ENCODE results near the gene FAF2.
"Not testable (repeated sequence)": the region's sequence is repeated elsewhere in the genome, so short reads cannot be mapped to it uniquely, and the experiment has no call there.

FAF2 gene

DNA sequence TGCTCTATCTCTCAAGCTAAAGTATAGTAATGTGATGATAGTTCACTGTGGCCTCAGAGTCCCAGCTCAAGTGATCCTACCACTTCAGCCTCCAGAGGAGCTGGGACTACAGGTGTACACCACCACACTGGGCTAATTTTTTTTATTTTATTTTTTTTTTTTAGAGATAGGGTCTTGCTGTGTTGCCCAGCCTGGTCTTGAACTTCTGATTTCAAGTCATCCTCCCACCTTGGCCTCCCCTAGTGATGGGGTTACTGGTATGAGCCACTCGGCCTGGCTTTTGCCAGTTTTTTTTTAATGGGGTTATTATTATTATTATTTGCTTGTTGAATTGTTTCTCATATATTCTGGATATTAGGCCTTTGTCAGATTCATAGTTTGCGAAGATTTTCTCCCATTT lies 13.2 kb downstream of the FAF2 start:
- no peak for DNase-seq

DNA sequence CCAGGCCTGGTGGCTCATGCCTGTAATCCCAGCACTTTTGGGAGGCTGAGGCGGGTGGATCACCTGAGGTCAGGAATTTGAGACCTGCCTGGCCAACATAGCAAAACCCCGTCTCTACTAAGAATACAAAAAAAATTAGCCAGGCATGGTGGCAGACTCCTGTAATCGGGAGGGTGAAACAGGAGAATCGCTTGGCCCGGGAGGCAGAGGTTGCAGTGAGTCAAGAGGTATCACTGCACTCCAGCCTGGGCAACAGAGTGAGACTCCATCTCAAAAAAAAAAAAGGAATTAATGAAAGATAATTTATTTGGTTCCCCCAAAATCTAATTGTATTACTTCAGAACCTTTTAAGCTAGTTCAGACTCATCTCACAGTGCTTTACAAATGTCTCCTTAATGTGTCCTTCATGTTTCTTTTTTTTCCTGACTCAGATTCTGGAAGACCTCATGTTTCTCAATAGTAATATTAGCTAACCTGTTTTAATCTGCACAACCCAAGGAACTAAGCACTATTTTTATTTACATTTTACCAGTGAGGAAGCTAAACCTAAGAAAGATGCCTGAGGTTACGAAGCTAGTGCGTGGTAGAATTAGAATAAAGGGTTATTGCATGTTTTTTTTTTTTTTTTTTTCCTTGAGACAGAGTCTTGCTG lies 15.1 kb downstream of the FAF2 start:
- no peak for DNase-seq

DNA sequence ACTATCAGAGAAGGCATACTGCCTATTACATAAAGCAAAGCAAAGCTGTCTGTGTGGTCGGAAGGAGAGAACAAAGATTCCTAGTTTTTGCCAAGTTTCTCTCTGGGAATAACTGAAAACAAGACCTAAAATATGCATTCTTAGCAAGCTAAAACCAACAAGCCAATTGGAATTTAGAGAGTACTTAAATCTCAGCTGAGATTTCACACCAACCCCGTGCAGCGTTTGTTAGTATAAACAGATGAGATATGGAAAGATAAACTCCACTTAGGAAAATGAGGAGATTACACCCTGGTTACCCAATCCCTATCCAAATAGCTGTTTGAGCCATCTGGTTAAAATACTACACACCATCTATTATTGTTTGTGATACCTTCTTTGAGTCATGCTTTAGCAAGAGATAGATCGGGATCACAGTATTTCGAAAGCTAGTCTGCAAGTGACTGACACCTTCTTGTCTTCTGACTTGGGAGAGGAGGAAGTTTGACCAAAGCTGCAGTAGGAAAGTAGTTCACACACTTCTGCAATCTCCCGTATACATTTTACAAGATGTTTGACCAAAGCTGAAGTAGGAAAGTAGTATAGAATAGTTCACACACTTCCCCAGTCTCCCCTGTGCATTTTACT lies 18.2 kb downstream of the FAF2 start:
- no peak for DNase-seq

DNA sequence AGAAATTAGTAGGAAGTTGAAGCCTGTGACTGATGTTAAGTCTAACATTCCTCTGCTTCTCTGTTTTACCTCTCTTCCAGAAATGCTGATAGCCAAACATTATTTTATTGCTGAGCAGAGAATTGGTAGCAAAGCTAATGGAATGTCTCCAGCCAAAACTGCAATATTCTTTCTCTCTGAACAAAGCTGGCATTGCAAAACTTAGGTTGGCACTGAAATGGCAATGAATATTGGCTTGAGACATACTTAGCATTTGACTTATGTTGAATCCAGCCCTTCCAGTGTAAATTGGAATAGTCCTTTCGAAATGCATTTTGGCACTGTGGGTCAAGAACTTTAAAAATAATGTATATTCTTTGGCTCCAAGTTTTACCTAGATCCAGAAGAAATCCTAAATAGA lies 21.1 kb downstream of the FAF2 start:
- no peak for DNase-seq

DNA sequence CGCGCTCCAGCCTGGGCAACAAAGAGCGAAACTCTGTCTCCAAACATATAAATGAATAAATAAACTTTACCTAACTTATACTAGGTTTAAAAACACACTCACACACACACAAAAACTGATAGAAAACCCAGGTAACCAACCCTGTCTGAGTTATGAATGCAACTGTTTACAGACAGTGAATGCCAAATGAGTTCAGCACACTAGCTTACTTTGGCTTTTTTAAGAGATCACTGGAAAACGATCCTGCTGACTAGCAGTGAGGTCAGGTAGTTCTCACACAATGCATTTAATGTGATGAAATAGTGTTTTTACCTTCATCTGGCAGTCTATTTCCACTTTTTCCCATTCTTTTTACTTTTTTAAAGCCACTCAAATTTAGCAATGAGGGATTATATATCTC lies 22.4 kb downstream of the FAF2 start:
- no peak for DNase-seq

DNA sequence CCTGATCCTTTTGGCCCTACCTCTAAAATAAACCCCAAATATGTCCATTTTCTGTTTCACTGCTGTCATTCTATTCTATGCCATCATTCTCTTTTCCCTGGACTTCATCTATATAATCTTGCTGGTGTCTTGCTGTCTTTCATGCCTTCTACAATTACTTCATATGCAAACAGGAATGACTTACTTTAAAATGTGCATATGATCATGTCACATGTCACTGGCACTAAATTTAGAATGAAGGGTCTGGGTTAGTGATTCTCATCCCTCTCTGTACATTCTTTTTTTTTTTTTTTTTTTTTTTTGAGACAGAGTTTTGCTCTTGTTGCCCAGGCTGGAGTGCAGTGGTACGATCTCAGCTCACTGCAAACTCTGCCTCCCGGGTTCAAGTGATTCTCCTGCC lies 22.9 kb downstream of the FAF2 start:
- DNase-seq, result no peak

DNA sequence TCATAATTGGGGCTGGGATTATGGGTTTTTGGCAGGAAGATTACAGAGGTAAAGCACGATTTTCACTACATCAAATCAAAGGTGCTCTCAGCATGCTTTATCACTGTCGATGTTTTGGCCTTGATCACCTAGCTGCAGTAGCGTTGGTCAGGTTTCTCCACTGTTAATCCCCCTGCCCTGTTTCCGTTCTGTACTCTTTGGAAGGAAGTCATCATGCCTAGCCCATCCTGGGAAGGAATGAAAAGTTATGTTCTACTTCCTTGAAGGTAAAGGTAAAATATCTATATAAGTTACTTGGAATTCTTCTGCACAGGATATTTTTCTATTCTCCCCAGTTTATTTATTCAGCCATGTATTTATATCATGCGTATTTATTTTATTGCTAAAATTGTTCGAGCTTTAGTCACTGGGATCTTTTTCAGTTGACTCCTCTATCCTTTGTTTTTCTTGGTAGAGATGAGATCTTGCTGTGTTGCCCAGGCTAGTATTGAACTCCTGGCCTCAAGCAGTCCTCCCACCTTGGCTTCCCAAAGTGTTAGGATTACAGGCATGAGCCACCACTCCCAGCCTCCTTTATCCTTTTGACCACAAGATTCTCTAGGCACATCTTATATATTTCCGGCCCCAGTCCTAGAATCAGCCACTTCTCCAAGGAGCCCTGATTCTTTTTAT lies 25.3 kb downstream of the FAF2 start:
- DNase-seq, result no peak

DNA sequence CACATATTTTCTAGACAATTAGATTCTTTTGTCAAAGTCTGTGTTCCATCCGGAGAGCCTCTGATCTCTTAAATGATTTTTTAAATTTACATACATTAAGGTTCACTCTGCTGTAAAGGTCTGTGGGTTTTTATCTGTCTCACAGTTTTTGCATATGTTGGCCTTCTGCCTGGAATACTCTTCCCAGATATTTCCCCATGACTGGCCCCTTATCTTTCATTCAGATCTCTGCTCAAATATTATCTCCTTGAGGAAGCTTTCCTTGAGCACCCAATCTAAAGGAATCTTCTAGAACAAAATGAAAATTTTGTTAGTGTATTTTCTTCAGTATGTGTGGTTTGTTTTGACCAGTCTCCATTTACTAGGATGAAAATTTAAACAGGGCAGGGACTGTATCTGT lies 26.3 kb downstream of the FAF2 start:
- no peak for DNase-seq

DNA sequence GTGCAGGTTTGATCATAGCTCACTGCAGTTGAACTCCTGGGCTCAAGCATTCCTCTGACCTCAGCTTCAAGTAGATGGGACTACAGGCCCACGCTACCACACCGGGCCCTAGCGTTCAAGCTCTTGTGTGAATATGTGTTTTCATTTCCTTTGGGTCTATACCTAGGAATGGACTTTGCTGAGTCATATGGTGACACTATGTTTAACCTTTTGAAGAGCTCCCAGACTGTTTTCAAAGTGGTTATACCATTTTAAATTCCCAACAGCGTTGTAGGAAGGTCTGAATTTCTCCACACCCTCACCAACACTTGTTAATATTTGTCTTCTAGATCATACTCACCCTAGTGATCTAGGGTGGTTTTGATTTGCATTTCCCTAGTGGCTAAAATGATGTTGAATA lies 33.5 kb downstream of the FAF2 start:
- peak in 1 of 2 experiments; percentile 4 for DNase-seq

DNA sequence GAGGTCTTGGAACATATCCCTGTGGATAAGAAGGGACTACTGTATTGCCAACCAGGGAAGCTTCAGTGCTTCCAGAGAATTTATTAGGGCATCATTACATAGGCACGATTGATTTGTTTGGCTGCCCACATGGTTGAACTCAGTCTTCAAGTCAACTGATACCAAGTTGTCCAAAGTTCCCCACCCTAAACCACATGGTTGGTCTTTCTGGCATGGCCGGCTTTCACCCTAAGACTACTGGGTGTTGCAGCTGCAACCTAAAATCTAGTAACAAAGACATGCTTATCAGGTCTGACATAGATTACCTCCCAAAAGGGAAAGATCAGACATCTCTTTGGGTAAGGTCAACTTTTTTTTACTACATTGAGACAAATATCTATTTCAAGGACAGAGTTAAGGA lies 37.0 kb downstream of the FAF2 start:
- no peak for DNase-seq

DNA sequence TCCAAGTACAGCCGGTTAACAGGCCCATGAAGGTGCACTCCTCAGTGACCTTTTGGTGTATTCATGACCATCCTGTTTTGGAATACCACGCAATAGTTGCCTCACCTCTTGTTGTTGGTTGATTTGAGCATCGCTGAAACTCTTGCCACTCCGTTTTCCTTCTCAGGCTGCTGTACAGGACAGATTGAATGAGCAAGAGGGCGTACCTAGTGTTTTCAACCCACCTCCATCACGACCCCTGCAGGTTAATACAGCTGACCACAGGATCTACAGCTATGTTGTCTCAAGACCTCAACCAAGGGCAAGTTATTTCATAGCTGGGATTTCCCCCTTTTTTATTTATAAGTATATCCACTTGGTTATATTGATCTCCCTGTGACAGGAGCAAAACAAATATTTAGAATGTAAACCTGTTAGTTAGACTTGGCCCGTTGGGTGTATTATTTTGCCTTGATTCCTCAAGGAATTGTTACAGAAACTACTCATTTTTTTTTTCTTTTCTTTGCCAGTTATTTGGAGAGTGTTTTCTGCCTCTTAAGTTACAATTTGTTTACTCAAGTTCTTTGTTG lies 38.1 kb downstream of the FAF2 start:
- no peak for DNase-seq

DNA sequence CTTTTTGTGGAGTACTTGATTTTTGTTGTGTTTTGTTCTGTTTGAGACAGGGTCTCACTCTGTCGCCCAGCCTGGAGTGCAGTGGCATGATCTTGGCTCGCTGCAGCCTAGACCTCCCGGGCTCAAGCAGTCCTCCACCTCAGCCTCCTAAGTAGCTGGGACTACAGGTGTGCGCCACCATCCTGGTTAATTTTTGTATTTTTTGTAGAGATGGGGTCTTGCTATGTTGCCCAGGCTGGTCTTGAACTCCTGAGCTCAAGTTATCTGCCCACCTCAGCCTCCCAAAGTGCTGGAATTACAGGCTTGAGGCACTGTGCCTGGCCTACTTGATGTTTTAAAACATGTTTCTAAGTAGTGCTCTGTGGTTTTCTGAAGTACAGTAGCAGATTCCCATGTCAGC lies 39.0 kb downstream of the FAF2 start:
- not testable (repeated sequence) for DNase-seq

DNA sequence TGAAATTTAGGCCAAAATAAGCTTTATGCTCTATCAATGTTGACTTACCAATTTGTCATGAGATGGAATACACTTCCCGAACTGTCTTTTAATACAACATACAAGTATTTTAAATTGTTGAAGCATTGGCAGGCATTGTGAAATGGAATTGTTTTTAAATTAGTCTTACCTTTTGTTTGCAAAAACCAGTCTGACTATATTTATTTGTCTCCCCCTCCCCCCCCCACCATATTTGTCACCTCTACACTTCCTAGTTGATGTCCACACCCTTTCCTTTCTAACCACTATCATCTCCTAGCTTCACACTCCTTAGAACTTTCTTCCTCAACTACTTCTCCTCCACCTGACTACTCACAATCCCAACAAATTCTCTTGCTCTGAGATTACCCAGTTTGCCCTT lies 40.9 kb downstream of the FAF2 start:
- no peak for DNase-seq

DNA sequence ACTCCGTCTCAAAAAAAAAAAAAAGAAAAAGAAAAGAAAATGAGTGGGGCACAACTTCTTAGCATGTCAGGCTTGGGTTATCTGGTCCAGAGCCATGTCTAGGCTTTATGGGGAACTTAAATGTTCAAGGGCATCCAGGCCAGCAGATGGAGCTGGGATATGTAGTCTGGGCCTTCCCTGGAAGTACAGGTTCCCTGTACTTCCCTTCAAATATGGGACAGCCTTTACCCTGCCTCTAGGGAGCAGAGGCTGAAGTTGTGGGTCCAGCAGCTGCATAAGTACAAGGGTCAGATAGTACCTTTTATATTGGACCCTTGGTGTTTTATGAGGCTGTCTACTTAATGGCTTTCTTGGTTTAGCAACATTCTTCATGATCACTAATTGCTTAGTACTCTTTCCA lies 42.1 kb downstream of the FAF2 start:
- no peak for DNase-seq

DNA sequence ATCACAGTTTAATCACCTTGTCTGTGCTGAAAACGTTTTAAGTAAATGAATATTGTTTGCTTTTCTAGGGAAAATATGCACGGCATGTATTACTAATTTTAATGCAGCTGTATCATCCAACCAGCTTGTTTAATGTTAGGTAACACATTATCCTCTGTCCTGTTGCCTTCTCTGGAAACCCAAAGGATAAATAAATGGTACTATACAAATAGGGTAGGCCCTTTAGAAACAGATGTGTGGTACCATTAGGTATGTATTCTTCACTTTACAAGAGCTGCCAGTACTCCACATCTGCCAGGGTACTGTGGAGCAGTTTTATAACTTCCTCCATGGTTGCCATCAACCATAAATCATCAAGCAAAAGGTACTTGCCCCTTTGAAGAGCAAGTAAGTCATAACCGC lies 42.9 kb downstream of the FAF2 start:
- no peak for DNase-seq

DNA sequence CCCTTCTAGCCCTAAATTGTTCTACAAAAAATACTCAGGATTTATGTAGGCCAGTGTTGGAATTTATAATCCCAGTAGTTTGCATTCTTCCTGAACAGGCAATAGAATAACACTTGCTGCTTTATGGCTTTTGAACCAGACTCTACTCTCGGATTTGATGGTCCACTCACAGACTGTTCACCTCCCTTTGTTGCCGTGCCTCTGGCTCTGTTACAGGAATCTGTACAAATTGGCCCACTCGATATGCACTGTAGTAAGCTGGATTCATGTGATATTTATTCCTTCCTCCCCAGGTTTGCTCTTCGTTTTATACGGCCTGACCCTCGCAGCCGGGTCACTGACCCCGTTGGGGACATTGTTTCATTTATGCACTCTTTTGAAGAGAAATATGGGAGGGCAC lies 43.7 kb downstream of the FAF2 start:
- no peak for DNase-seq

DNA sequence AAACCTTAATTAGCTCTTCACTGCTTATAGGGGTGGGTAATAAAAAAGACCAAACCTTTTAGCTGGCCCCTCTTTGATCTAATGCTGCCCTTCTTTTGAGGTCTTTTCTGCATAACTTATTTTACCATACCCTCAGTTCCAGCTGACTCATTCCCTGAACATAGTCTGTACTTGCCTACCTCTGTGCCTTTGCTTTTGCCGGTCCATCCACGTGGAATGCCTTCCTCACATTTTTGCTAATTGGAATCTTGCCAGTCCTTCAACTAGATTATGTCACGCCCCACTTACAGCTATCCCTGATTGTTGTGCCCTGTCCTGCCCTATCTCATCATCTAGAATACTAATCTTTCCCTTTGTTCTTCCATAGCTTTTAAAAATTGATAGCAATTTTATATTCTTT lies 44.2 kb downstream of the FAF2 start:
- no peak for DNase-seq

DNA sequence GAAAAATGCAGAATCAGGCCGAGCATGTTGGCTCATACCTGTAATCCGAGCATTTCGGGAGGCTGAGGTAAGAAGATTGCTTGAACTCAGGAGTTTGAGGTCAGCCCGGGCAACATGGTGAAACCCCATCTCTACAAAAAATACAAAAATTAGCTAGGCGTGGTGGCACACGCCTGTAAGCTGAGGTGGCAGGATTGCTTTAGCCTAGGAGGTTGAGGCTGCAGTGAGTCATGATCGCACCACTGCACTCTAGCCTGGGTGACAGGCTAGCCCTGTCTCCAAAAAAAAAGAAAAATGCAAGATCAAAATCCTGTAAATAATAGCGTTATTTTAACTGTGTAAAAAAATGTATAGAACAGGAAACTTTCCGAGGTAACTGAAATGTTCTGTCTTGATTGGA lies 49.7 kb downstream of the FAF2 start:
- no peak for DNase-seq

DNA sequence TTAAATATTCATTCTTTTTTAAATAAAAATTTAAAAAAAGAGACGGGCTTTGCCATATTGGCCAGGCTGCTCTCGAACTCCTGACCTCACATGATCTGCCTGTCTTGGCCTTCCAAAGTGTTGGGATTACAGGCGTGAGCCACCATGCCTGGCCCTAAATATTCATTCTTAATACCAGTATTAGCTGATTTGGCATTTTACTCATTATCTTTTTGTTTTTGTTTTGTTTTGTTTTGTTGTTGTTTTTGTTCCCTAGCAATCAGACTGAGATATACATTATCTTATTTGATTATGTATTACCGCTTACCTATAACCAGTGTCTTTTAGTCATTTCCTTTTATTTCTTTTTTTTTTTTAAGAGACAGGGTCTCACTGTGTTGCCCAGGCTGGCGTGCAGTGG lies 51.1 kb downstream of the FAF2 start:
- no peak for DNase-seq

DNA sequence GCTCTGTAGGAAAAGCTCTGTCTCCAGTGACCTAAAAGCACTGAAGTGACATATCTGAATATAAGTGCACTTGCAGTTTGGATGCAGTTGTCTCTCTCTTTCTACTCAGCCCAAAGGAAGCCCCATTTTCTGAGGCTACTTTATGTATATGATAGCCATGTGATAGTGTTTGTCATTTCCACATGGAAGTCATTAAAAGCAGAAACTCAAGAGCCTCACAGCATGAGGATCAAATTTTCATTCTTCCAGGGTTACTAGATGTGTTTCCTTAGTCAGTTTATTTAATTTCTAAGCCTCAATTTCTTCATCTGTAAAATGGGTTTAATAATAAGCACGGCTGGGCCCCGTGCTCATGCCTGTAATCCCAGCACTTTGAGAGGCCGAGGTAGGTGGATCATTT lies 52.3 kb downstream of the FAF2 start:
- no peak for DNase-seq

DNA sequence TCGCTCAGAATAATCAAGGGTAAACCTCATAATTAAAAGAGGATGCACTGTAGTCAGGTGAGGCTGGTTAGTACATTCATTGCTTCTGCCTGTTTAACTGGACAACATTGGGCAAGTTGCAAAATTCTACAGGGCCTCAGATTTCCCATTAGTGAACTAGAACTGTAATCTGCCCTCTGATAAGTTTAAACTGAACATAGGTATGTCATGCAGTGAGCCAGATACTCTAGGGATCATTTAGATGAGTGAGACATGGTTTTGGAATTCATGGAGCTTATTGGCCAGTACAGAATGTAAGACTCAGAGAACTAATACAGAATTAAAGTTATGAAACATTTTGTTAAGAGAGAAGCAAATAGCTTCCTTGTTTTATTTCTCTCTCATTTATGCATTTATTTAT lies 53.1 kb downstream of the FAF2 start:
- DNase-seq, result no peak

DNA sequence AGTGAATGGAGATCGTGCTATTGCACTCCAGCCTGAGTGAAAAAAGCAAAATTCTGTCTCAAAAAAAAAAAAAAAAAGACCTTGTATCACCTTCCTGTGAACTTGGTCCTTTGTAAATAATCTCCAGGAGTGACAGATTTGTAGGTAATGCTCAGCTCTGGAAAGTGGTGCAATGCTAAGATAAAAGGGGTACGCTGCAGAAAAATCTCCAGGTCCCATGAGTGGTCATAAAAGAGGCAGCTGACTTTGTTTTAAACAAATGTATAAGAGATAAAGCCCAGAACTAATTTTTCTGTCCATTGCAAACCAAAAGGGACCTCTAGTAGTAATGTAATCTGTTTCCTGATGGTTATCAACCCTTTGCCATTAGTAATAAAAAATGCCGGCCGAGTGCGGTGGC lies 55.3 kb downstream of the FAF2 start:
- DNase-seq, result no peak

DNA sequence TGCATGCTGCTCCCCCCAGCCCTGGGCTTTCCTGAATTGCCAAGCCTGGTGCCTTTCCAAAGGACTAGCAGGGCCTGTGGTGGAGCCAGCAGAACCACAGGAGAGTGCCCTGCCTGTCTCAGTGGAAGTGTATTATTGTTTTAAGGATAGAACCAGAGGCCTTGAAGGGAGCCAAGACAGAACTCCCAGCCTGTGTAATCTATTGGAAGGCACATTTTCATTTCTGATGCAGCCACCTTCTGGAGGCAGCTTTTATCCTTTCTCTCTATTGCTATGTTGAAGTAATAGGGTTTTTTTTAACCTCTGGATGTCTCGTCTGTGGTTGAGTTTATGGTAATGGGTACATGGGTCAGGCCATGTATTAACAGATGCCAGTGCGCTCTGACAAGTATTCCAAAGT lies 59.7 kb downstream of the FAF2 start:
- DNase-seq, result no peak

DNA sequence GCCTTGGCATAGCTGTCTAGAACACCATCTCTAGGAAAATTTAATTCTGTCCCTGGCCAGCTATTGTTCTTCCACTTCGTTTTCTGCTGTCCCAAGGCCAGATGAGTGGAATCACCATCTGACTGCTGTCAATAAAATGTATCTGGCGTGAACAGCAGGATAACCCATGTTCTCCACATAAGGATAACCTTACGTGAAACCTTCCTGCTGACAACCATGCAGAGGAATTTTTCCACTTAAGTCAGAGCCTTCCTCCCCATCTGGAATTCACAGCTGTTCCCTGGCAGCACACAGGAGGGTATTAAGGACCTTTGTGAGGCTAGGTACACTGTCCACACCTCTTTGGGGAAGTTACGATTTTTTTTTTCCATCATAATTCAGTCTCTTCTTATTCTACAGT lies 60.4 kb downstream of the FAF2 start:
- no peak for DNase-seq

Data from activated CD4-positive, alpha-beta T cell treated with anti-CD3 and anti-CD28 coated beads, Interleukin-2, amount 50 U/mL, for 48 hours (primary cell).